Neural cell (in vitro differentiated cells): ENCODE results near the gene PGF.

Experiments
- POLR2AphosphoS5 ChIP-seq: IDR thresholded peaks from 2 replicates; pipeline ENCODE4 v1.6.1; 2012
- TAF1 ChIP-seq: IDR thresholded peaks from 2 replicates; pipeline ENCODE4 v1.6.1; 2012; ENCODE audit warnings: low read depth
- TF ChIP-seq, protein P1 (sequence below): fragments of 450-650 bp; IDR thresholded peaks from 2 replicates; pipeline ENCODE4 v1.5.1; 2014; ENCODE audit warnings: antibody characterized with exemption, mild to moderate bottlenecking, moderate library complexity; ENCODE audit not compliant: poor library complexity, severe bottlenecking

DNA sequence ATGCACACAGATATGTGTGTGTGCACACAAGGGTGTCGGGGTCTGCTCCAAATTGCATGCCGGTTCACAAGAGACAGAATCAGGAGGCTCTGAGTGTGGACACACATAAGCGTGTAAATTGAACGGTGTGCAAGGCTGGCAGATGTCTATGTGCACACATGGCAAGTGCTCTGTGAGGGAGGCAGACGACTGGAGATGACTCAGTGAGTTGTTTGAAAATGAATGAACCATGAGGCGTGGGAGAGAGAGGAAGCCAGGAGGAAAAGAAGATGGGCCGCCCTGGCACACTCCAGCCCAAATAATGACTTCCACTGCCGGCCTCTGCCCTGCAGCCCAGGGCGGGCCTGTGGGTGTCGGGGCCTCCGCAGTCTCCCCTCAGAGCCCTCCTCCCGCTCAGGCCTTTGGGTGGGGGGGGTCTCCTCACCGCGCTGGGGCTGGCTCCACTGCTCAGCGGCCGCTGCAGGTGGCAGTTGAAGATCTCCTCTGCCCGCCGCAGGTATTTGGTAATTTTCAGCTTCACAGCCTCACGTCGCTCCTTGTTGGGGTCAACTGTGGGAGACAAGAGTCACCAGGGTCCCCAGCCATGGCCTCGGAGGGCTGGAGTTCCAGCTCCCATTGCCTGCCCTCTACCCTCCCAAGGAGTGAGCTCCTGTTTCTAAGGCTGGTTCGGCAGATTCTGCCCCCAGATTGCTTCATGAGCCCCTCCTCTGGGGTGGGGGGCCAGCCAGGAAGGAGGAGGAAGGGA, 35.8 kb downstream of the PGF start:
- TF ChIP-seq POLR2AphosphoS5, result no peak
- TF ChIP-seq TAF1, result no peak
- TF ChIP-seq, protein P1, sequence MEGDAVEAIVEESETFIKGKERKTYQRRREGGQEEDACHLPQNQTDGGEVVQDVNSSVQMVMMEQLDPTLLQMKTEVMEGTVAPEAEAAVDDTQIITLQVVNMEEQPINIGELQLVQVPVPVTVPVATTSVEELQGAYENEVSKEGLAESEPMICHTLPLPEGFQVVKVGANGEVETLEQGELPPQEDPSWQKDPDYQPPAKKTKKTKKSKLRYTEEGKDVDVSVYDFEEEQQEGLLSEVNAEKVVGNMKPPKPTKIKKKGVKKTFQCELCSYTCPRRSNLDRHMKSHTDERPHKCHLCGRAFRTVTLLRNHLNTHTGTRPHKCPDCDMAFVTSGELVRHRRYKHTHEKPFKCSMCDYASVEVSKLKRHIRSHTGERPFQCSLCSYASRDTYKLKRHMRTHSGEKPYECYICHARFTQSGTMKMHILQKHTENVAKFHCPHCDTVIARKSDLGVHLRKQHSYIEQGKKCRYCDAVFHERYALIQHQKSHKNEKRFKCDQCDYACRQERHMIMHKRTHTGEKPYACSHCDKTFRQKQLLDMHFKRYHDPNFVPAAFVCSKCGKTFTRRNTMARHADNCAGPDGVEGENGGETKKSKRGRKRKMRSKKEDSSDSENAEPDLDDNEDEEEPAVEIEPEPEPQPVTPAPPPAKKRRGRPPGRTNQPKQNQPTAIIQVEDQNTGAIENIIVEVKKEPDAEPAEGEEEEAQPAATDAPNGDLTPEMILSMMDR, result no peak
